GM23248 (cell line): ENCODE results near the gene CCDC89. TPM values are rescaled to one million over a fixed set of nuclear protein-coding genes. Genes with fewer than 3 reads are reported as not detected.
"Not testable (repeated sequence)": the region's sequence is repeated elsewhere in the genome, so short reads cannot be mapped to it uniquely, and the experiment has no call there.

ENCODE experiments used
- DNase-seq: peaks from one replicate; pipeline ENCODE4 v3.0.0-alpha.2; 2015
- H2AFZ ChIP-seq: fragments of 200-600 bp; sonication (generic); 2 replicates; pipeline ENCODE4 v1.6.1; 2016; ENCODE audit warnings: antibody characterized with exemption
- H3F3A ChIP-seq: fragments of 200-600 bp; sonication (generic); 2 replicates; pipeline ENCODE4 v1.6.1; 2016; ENCODE audit warnings: mild to moderate bottlenecking, antibody characterized with exemption, mixed run types; ENCODE audit not compliant: insufficient read depth
- H3K27ac ChIP-seq: fragments of 200-600 bp; sonication (generic); 2 replicates; pipeline ENCODE4 v1.5.1; 2016; ENCODE audit warnings: mild to moderate bottlenecking
- H3K27me3 ChIP-seq: fragments of 200-600 bp; sonication (generic); replicated peaks from 2 replicates; pipeline ENCODE4 v1.6.1; 2016; ENCODE audit warnings: mild to moderate bottlenecking; ENCODE audit not compliant: insufficient read depth
- H3K36me3 ChIP-seq: fragments of 200-600 bp; sonication (generic); 2 replicates; pipeline ENCODE4 v1.6.1; 2016; ENCODE audit warnings: low read depth, mild to moderate bottlenecking
- H3K4me1 ChIP-seq: fragments of 200-600 bp; sonication (generic); 2 replicates; pipeline ENCODE4 v1.6.1; 2016; ENCODE audit warnings: mild to moderate bottlenecking; ENCODE audit not compliant: insufficient read depth
- H3K4me2 ChIP-seq: fragments of 200-600 bp; sonication (generic); one replicate; pipeline ENCODE4 v1.6.1; 2016; ENCODE audit warnings: mild to moderate bottlenecking; ENCODE audit not compliant: unreplicated experiment
- H3K4me3 ChIP-seq: fragments of 200-600 bp; sonication (generic); 2 replicates; pipeline ENCODE4 v1.5.1; 2016; ENCODE audit warnings: mild to moderate bottlenecking
- H3K79me2 ChIP-seq: fragments of 200-600 bp; sonication (generic); 2 replicates; pipeline ENCODE4 v1.6.1; 2016; ENCODE audit warnings: mild to moderate bottlenecking; ENCODE audit not compliant: insufficient read depth
- H3K9ac ChIP-seq: fragments of 200-600 bp; sonication (generic); 2 replicates; pipeline ENCODE4 v1.6.1; 2016; ENCODE audit warnings: mild to moderate bottlenecking
- H3K9me2 ChIP-seq: fragments of 200-600 bp; sonication (generic); 2 replicates; pipeline ENCODE4 v1.6.1; 2016; ENCODE audit warnings: mixed run types, mild to moderate bottlenecking, moderate library complexity; ENCODE audit not compliant: insufficient read depth
- H3K9me3 ChIP-seq: fragments of 200-600 bp; sonication (generic); one replicate; pipeline ENCODE4 v1.6.1; 2017; ENCODE audit warnings: low read depth
- H4K20me1 ChIP-seq: fragments of 200-600 bp; sonication (generic); 2 replicates; pipeline ENCODE4 v1.6.0; 2016; ENCODE audit not compliant: insufficient read depth
- EZH2 ChIP-seq: fragments of 200-600 bp; sonication (generic); IDR thresholded peaks from 2 replicates; pipeline ENCODE4 v1.6.1; 2018; ENCODE audit warnings: antibody characterized with exemption, mild to moderate bottlenecking; ENCODE audit not compliant: insufficient read depth, poor library complexity, severe bottlenecking
- EZH2phosphoT487 ChIP-seq: fragments of 200-600 bp; sonication (generic); IDR thresholded peaks from 2 replicates; pipeline ENCODE4 v1.6.1; 2018; ENCODE audit warnings: antibody characterized with exemption, moderate library complexity, mild to moderate bottlenecking, low read depth; ENCODE audit not compliant: insufficient read depth
- WGBS, 2 experiments: methylation state at CpG; one replicate each; pipeline ENCODE4 v1.1.6; 2015 to 2017; ENCODE audit warnings: low lambda C conversion rate in 2 of 2, low coverage in 1 of 2; ENCODE audit errors: missing lambda C conversion rate in 2 of 2; 5-methylcytosine and 5-hydroxymethylcytosine counted together
- in situ Hi-C: fragments of 300-500 bp; cut with MboI; formaldehyde crosslinking; loops from 2 replicates; pipeline ENCODE4 v1.15.0; 2020
- polyA plus RNA-seq: library from polyadenylated mRNA; unstranded; fragments of >200 nt; fragmentation: Nextera tagmentation; extraction: Ambion mirVana; gene quantifications from 2 replicates; pipeline ENCODE4 v1.2.1, GENCODE V29; 2016
- total RNA-seq: library from RNA; depleted of rRNA; stranded (reverse); fragments of >200 nt; shearing (Covaris generic); gene quantifications from 2 replicates; pipeline ENCODE4 v1.2.3, GENCODE V29; 2014

The CCDC89 gene
- total and polyA plus RNA-seq, 2 experiments from 2014 or later, result 2.8 to 4.6 TPM

GRCh38 chr11:85673393-85673792, 12.6 kb downstream of the CCDC89 start:
- no peaks in the 10 kb centered on the region for H4K20me1 ChIP-seq
- no peak for TF ChIP-seq EZH2phosphoT487
- no peak for TF ChIP-seq EZH2
- no peak overlapping the region for H2AFZ ChIP-seq
- no peaks in the 10 kb centered on the region for H3K9me3 ChIP-seq
- WGBS, 2 experiments, result 72 to 74% methylated on average over 3 of the region's 3 CpGs
- in situ Hi-C loops, result no loop called here
- DNase-seq, result no peak
- H3K36me3 ChIP-seq, result no peaks in the 10 kb centered on the region
- H3K9me2 ChIP-seq, result no peaks in the 10 kb centered on the region
- no peak overlapping the region for H3K4me2 ChIP-seq
- no peak overlapping the region for H3K9ac ChIP-seq
- no peak overlapping the region for H3K4me3 ChIP-seq
- no peaks in the 10 kb centered on the region for H3F3A ChIP-seq
- no peak overlapping the region for H3K27ac ChIP-seq
- no peaks in the 10 kb centered on the region for H3K4me1 ChIP-seq
- no peaks in the 10 kb centered on the region for H3K79me2 ChIP-seq
- H3K27me3 ChIP-seq, result no peaks in the 10 kb centered on the region

- Histone ChIP-seq H3K27ac (no peak overlapping the region), H3K27me3 (no peaks in the 10 kb centered on the region), H4K20me1 (no peaks in the 10 kb centered on the region), H2AFZ (no peak overlapping the region), H3K9me2 (no peaks in the 10 kb centered on the region), H3F3A (no peaks in the 10 kb centered on the region), H3K9ac (no peak overlapping the region), H3K36me3 (no peaks in the 10 kb centered on the region), H3K4me1 (no peaks in the 10 kb centered on the region), H3K4me2 (no peak overlapping the region), H3K79me2 (no peaks in the 10 kb centered on the region), H3K9me3 (no peaks in the 10 kb centered on the region), H3K4me3 (no peak overlapping the region)
- WGBS, 2 experiments, result 65 to 75% methylated on average over 8 of the region's 8 CpGs
- in situ Hi-C loops, result no loop called here
- TF ChIP-seq EZH2phosphoT487 (no peak), EZH2 (no peak)
- no peak for DNase-seq
Observed at GRCh38 chr11:85672105-85672902, 13.7 kb downstream of the CCDC89 start.

- in situ Hi-C loops, H3K9me3 ChIP-seq, H3K79me2 ChIP-seq, H3K4me2 ChIP-seq, H3K9me2 ChIP-seq, H4K20me1 ChIP-seq, H3K36me3 ChIP-seq, H3K27me3 ChIP-seq, H2AFZ ChIP-seq, H3F3A ChIP-seq, H3K27ac ChIP-seq, H3K9ac ChIP-seq, H3K4me1 ChIP-seq, DNase-seq, H3K4me3 ChIP-seq: not testable (repeated sequence)
Observed at GRCh38 chr11:85670949-85671663, 14.9 kb downstream of the CCDC89 start.

GRCh38 chr11:85668157-85668556, 17.8 kb downstream of the CCDC89 start:
- no peak overlapping the region for H3K4me3 ChIP-seq
- H3K27ac ChIP-seq, result no peak overlapping the region
- no peaks in the 10 kb centered on the region for H3K9me3 ChIP-seq
- H3K79me2 ChIP-seq, result peaks cover 17% of the 10 kb centered on the region
- no peaks in the 10 kb centered on the region for H3F3A ChIP-seq
- H3K4me2 ChIP-seq, result no peak overlapping the region
- no peak for DNase-seq
- 0 out of 2 replicates have a peak, but pooled peaks cover 2% of the 10 kb centered on the region for H4K20me1 ChIP-seq
- H3K4me1 ChIP-seq, result no peaks in the 10 kb centered on the region
- no peak overlapping the region for H2AFZ ChIP-seq
- in situ Hi-C loops, result no loop called here
- no peak overlapping the region for H3K9ac ChIP-seq
- WGBS, 2 experiments, result 94 to 98% methylated on average over 1 of the region's 1 CpG
- no peaks in the 10 kb centered on the region for H3K36me3 ChIP-seq
- no peaks in the 10 kb centered on the region for H3K27me3 ChIP-seq
- TF ChIP-seq EZH2phosphoT487, result no peak
- TF ChIP-seq EZH2, result no peak
- no peaks in the 10 kb centered on the region for H3K9me2 ChIP-seq
